Measurements from ENCODE around the gene PLCL1.

PLCL1 gene

GRCh38 chr2:197939787-197940186, 135.4 kb downstream of the PLCL1 start:
- TF ChIP-seq MAX (IDR thresholded peaks at IDR 0.05; ENCODE audit: low read depth, low read length): no peak
- no peak for TF ChIP-seq MYC (IDR thresholded peaks at IDR 0.05; ENCODE audit: low read depth, low read length)
- no peak for TF ChIP-seq CTCF (IDR thresholded peaks at IDR 0.05; ENCODE audit: low read depth, low read length)
- no peak for TF ChIP-seq POLR2A (IDR thresholded peaks at IDR 0.05; ENCODE audit: extremely low read depth, insufficient read length)
- DNase-seq (ENCODE audit: low read depth): no peak
- H3K4me3 ChIP-seq (ENCODE audit: low read depth, low read length): no peak overlapping the region

GRCh38 chr2:197940382-197940781, 136.0 kb downstream of the PLCL1 start:
- no peak overlapping the region for H3K4me3 ChIP-seq (ENCODE audit: low read depth, low read length)
- no peak for DNase-seq (ENCODE audit: low read depth)
- TF ChIP-seq CTCF (IDR thresholded peaks at IDR 0.05; ENCODE audit: low read depth, low read length): no peak
- no peak for TF ChIP-seq POLR2A (IDR thresholded peaks at IDR 0.05; ENCODE audit: extremely low read depth, insufficient read length)
- TF ChIP-seq MAX (IDR thresholded peaks at IDR 0.05; ENCODE audit: low read depth, low read length): no peak
- TF ChIP-seq MYC (IDR thresholded peaks at IDR 0.05; ENCODE audit: low read depth, low read length): no peak

- TF ChIP-seq CTCF (IDR thresholded peaks at IDR 0.05; ENCODE audit: low read depth, low read length): no peak
- no peak for TF ChIP-seq MAX (IDR thresholded peaks at IDR 0.05; ENCODE audit: low read depth, low read length)
- no peak for TF ChIP-seq MYC (IDR thresholded peaks at IDR 0.05; ENCODE audit: low read depth, low read length)
- TF ChIP-seq POLR2A (IDR thresholded peaks at IDR 0.05; ENCODE audit: extremely low read depth, insufficient read length): no peak
- no peak overlapping the region for H3K4me3 ChIP-seq (ENCODE audit: low read depth, low read length)
- no peak for DNase-seq (ENCODE audit: low read depth)
Measured at GRCh38 chr2:197941715-197942114, 137.3 kb downstream of the PLCL1 start.

GRCh38 chr2:197943731-197944130, 139.3 kb downstream of the PLCL1 start:
- TF ChIP-seq MYC (IDR thresholded peaks at IDR 0.05; ENCODE audit: low read depth, low read length) (no peak), POLR2A (IDR thresholded peaks at IDR 0.05; ENCODE audit: extremely low read depth, insufficient read length) (no peak), MAX (IDR thresholded peaks at IDR 0.05; ENCODE audit: low read depth, low read length) (no peak), CTCF (IDR thresholded peaks at IDR 0.05; ENCODE audit: low read depth, low read length) (no peak)
- H3K4me3 ChIP-seq (ENCODE audit: low read depth, low read length): no peak overlapping the region
- no peak for DNase-seq (ENCODE audit: low read depth)

GRCh38 chr2:197944416-197945096, 140.2 kb downstream of the PLCL1 start:
- TF ChIP-seq MYC (IDR thresholded peaks at IDR 0.05; ENCODE audit: low read depth, low read length) (no peak), POLR2A (IDR thresholded peaks at IDR 0.05; ENCODE audit: extremely low read depth, insufficient read length) (no peak), CTCF (IDR thresholded peaks at IDR 0.05; ENCODE audit: low read depth, low read length) (no peak)
- H3K4me3 ChIP-seq (ENCODE audit: low read depth, low read length): no peak overlapping the region
- DNase-seq (ENCODE audit: low read depth): no peak

GRCh38 chr2:197946562-197946961, 142.2 kb downstream of the PLCL1 start:
- TF ChIP-seq MAX (IDR thresholded peaks at IDR 0.05; ENCODE audit: low read depth, low read length) (no peak), POLR2A (IDR thresholded peaks at IDR 0.05; ENCODE audit: extremely low read depth, insufficient read length) (no peak), CTCF (IDR thresholded peaks at IDR 0.05; ENCODE audit: low read depth, low read length) (no peak), MYC (IDR thresholded peaks at IDR 0.05; ENCODE audit: low read depth, low read length) (no peak)
- no peak for DNase-seq (ENCODE audit: low read depth)
- no peak overlapping the region for H3K4me3 ChIP-seq (ENCODE audit: low read depth, low read length)
